Neural crest cell (in vitro differentiated cells): ENCODE measurements around the gene NCAPD3. TPM values are rescaled to one million over a fixed set of nuclear protein-coding genes. Genes with fewer than 3 reads are reported as not detected.

Experiments
- DNase-seq: peaks from one replicate; pipeline ENCODE4 v3.0.0; 2021; ENCODE audit warnings: low read depth, mixed read lengths, low spot score
- H3K27ac Mint-ChIP-seq: one replicate; pipeline ENCODE4 v1.8.0; 2021; ENCODE audit warnings: mild to moderate bottlenecking, mixed read lengths; ENCODE audit not compliant: unreplicated experiment
- H3K27me3 Mint-ChIP-seq: 2 replicates; pipeline ENCODE4 v1.8.0; 2021; ENCODE audit warnings: low read depth, mild to moderate bottlenecking, mixed read lengths
- H3K36me3 Mint-ChIP-seq: 2 replicates; pipeline ENCODE4 v1.8.0; 2021; ENCODE audit warnings: low read depth, mild to moderate bottlenecking, mixed read lengths
- H3K4me1 Mint-ChIP-seq: 2 replicates; pipeline ENCODE4 v1.8.0; 2021; ENCODE audit warnings: mixed read lengths
- H3K4me3 Mint-ChIP-seq: one replicate; pipeline ENCODE4 v1.8.0; 2021; ENCODE audit warnings: mild to moderate bottlenecking, mixed read lengths
- H3K9me3 Mint-ChIP-seq: 2 replicates; pipeline ENCODE4 v1.8.0; 2021; ENCODE audit warnings: mixed read lengths
- total RNA-seq: library from RNA; stranded (reverse); gene quantifications from 2 replicates; pipeline ENCODE4 v1.2.1, GENCODE V29; 2021
- TF ChIP-seq, protein P1 (sequence below): fragments of 200-600 bp; sonication (generic); conservative IDR thresholded peaks from 2 replicates; pipeline ENCODE4 v1.5.0; 2021; ENCODE audit warnings: antibody characterized with exemption, mild to moderate bottlenecking

Gene NCAPD3
- total RNA-seq, 1 donor from 2014 or later, result 53.8 TPM

DNA sequence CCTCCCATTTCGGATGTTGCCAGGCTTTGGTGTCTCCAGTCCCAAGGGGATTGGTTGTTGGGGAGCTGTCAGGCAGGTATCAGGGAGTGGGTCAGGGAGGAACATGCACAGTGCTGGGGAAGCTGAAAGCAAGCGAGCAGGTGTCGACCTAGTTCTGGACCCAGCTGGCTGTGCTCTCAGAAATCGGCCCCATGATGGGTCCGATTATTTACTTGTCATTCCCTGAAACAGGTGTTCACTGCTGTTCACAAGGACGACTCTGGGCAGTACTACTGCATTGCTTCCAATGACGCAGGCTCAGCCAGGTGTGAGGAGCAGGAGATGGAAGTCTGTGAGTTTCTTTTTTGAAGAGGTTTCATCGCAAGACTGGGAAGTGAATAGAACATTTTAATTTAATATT, 78.1 kb downstream of the NCAPD3 start:
- TF ChIP-seq, protein P1, sequence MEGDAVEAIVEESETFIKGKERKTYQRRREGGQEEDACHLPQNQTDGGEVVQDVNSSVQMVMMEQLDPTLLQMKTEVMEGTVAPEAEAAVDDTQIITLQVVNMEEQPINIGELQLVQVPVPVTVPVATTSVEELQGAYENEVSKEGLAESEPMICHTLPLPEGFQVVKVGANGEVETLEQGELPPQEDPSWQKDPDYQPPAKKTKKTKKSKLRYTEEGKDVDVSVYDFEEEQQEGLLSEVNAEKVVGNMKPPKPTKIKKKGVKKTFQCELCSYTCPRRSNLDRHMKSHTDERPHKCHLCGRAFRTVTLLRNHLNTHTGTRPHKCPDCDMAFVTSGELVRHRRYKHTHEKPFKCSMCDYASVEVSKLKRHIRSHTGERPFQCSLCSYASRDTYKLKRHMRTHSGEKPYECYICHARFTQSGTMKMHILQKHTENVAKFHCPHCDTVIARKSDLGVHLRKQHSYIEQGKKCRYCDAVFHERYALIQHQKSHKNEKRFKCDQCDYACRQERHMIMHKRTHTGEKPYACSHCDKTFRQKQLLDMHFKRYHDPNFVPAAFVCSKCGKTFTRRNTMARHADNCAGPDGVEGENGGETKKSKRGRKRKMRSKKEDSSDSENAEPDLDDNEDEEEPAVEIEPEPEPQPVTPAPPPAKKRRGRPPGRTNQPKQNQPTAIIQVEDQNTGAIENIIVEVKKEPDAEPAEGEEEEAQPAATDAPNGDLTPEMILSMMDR, result no peak
- H3K27ac Mint-ChIP-seq, result no peak overlapping the region
- no peak overlapping the region for H3K4me3 Mint-ChIP-seq
- H3K27me3 Mint-ChIP-seq, result no peaks in the 10 kb centered on the region
- no peaks in the 10 kb centered on the region for H3K4me1 Mint-ChIP-seq
- no peak for DNase-seq
- H3K36me3 Mint-ChIP-seq, result peaks cover 54% of the 10 kb centered on the region
- peaks cover 4% of the 10 kb centered on the region for H3K9me3 Mint-ChIP-seq

DNA sequence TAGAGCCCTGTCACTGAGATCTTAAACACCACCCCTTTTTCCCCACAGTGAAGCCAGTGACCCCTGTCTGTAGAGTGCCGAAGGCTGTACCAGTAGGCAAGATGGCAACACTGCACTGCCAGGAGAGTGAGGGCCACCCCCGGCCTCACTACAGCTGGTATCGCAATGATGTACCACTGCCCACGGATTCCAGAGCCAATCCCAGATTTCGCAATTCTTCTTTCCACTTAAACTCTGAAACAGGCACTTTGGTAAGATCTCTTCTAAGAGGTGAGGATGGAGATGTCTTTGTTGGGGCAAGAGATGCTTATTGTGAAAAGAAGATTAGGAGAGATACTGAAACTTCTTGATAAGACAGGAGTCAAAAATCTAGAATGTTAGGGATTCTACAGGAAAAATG, 79.0 kb downstream of the NCAPD3 start:
- Mint-ChIP-seq H3K4me3 (no peak overlapping the region), H3K9me3 (peaks cover 4% of the 10 kb centered on the region), H3K27ac (peak overlapping the region; percentile 2), H3K36me3 (peaks cover 53% of the 10 kb centered on the region), H3K4me1 (peaks cover 1% of the 10 kb centered on the region), H3K27me3 (no peaks in the 10 kb centered on the region)
- no peak for DNase-seq
- TF ChIP-seq, protein P1, result no peak

DNA sequence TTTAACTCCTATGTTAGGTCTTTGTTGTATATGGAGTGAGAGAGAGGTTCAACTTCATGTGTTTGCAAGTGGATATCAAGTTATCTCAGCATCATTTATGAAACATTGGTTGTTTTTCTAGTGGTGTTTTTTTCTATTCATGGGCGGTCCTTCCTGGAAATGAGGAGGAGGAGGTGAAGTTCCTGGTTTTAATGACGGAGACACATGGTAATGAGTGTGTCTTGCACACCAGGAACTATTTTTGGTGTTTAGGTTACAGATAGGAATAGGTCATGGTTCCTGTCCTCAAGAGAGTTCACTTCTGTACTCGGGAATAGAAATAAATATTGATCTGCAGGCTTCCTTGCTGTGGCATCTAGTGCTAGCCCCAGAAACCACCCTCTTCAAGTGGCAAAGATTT, 80.0 kb downstream of the NCAPD3 start:
- DNase-seq, result no peak
- Mint-ChIP-seq H3K9me3 (peaks cover 4% of the 10 kb centered on the region), H3K27me3 (no peaks in the 10 kb centered on the region), H3K4me3 (no peak overlapping the region), H3K36me3 (peaks cover 55% of the 10 kb centered on the region), H3K4me1 (peaks cover 9% of the 10 kb centered on the region), H3K27ac (no peak overlapping the region)
- TF ChIP-seq, protein P1, result no peak

DNA sequence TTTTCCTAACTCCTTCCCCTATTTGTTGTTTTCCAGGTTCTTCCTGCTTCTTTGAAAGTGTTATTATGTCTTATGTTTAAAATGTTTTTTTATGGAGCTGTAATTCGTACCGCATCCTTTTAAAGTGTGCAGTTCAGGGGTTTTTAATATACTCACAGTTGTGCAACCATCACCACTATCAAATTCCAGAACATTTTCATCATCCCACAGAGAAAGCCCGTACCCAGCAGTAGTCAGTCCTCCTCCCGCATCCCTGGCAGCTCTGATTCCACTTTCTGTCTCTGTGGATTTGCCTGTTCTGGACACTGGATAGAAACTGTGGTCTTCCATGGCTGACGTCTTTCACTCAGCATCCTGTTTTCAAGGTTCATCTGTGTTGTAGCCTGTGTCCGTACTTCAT, 81.2 kb downstream of the NCAPD3 start:
- H3K36me3 Mint-ChIP-seq, result peaks cover 48% of the 10 kb centered on the region
- H3K27me3 Mint-ChIP-seq, result no peaks in the 10 kb centered on the region

DNA sequence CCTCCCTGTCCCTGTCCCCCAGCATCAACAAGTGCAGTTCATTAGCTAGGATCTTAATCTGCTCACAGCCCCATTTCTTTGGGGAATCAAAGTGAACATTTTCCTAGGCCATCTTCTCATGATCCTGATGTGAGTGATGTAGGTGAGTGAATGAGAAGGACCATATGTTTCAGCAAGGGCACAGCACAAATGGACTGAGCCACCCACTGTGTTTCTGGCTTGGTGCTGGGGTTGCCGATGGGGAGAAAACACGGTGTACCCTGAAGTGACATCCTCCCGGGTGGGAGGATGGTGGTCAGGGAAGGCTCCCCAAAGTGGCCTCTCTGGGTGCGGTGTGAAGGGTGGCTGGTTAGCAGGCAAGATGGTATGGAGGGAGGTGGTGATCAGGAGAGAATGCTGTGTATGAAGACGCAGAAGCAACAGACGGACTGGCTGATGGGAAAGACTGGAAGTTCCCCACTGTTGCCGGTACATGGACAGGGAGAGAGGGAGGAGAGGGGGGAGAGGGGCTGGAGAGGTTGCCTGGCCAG, 82.7 kb downstream of the NCAPD3 start:
- TF ChIP-seq, protein P1, result no peak
- Mint-ChIP-seq H3K27me3 (no peaks in the 10 kb centered on the region), H3K4me1 (peaks cover 9% of the 10 kb centered on the region), H3K4me3 (no peak overlapping the region), H3K27ac (no peak overlapping the region), H3K9me3 (peaks cover 7% of the 10 kb centered on the region), H3K36me3 (peaks cover 50% of the 10 kb centered on the region)
- no peak for DNase-seq

More for the DNA sequence above, 81.2 kb downstream of the NCAPD3 start:
- no peak overlapping the region for H3K27ac Mint-ChIP-seq
- peaks cover 9% of the 10 kb centered on the region for H3K4me1 Mint-ChIP-seq
- H3K9me3 Mint-ChIP-seq, result peaks cover 4% of the 10 kb centered on the region
- no peak for DNase-seq
- no peak overlapping the region for H3K4me3 Mint-ChIP-seq
- TF ChIP-seq, protein P1, result no peak
